ENCODE data around the gene CTSA.

DNA sequence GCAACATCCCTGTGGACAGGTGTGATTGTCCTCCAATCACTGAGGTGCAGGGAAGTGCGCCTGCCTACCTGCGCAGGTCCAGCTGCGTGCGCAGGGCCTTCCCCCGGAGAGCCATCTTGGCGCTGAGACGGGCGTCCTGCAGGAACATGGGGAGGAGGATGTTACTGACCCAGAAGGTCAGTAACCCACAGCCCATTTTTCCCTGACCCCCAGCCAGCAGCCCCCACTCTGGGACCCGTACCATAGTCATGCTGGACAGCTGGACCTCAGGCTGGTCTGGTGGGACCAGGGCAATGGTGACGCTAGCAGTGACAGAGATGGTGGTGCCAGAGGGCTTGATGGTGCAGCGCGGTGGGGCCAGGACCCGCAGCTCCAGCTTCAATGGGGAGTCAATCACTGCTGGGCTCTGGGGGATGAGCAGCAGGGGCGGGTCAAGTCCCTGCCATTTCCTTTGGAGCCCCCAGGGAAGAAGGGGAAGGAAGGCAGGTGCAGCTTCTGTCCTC is 11.1 kb downstream of the CTSA start:
- TF ChIP-seq POLR2A (IDR thresholded peaks at IDR 0.05): no peak
- TF ChIP-seq, protein P1, sequence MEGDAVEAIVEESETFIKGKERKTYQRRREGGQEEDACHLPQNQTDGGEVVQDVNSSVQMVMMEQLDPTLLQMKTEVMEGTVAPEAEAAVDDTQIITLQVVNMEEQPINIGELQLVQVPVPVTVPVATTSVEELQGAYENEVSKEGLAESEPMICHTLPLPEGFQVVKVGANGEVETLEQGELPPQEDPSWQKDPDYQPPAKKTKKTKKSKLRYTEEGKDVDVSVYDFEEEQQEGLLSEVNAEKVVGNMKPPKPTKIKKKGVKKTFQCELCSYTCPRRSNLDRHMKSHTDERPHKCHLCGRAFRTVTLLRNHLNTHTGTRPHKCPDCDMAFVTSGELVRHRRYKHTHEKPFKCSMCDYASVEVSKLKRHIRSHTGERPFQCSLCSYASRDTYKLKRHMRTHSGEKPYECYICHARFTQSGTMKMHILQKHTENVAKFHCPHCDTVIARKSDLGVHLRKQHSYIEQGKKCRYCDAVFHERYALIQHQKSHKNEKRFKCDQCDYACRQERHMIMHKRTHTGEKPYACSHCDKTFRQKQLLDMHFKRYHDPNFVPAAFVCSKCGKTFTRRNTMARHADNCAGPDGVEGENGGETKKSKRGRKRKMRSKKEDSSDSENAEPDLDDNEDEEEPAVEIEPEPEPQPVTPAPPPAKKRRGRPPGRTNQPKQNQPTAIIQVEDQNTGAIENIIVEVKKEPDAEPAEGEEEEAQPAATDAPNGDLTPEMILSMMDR (IDR thresholded peaks at IDR 0.05): no peak

All from testis (tissue), 2 donors.